HG03039 (cell line): ENCODE measurements around the gene RDM1.

Experiments
- ATAC-seq: cut with Tn5 transposase; IDR thresholded peaks from one replicate; pipeline ENCODE4 v1.9.1; 2021; ENCODE audit warnings: mild to moderate bottlenecking, moderate library complexity; ENCODE audit not compliant: unreplicated experiment

RDM1 gene

GRCh38 chr17:35875072-35875799 is 55.3 kb downstream of the RDM1 start:
- ATAC-seq: no peak

DNA sequence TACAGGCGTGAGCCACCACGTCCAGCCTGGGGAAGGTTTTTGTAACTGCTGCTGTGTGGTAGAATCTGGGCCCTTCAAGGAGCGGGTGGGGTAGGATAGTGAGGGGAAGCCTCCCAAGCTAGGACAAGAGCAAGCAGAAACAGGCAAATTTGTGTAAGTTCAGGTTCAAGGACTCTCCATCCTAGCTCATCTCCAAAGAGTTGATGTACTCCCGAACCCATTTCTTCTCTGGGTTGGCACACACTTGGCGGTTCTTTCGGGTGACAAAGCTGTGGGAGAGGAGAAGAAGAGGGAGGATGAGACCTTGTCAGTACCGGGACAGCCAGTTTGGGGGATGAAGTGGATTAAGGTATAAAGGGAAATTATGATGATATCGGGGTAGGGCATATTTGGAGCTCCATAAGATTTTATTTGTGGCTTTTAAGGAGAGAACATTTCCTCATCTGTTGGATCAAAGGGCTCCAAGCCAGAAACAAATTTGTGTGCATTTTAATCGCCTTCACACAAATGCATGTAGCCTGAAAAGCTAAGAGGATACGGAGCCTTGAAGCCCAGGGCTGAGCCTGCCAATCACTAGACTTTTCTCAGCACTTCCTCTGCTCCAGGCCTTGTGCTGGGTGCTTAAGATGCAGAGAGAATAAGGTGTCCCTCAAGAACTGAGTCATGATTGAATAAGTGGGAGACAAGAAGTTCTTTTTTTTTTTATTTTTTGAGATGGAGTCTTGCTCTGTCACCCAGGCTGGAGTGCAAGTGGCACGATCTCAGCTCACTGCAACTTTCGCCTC is 58.2 kb downstream of the RDM1 start:
- no peak for ATAC-seq

- no peak for ATAC-seq
Observed at GRCh38 chr17:35870906-35871819, 59.4 kb downstream of the RDM1 start.

DNA sequence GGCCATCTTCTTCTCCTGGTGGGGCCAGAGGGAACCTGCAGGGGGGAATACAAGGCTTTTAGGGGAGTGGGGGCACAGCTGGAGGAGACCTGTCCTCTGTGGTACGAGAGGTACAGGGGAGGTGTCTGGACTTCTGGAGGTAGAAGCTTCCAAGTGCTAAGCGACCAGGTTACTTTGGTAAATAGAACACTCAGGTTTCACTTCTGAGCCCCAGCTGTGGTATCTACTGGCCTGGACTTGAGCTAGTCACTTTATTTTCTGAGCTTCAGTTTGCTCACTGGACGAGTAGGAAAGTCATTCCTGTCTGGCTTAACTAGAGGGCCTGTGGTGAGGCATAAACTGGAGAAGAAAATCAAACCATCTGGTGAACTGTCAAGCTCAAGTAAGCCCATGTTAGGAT is 61.8 kb downstream of the RDM1 start, which contains the start of gene HEATR9:
HEATR9 (minus strand) TSS at position 155 of the 400 bp plus-strand sequence; CDS start at position 6, 149 bp downstream.
- ATAC-seq: no peak
